IgD-negative memory B cell (primary cell): ENCODE results near the gene ZDHHC14. TPM values are rescaled to one million over a fixed set of nuclear protein-coding genes. Genes with fewer than 3 reads are reported as not detected.

Source experiments
- H3K27ac Mint-ChIP-seq, 3 donors: one replicate each; pipeline ENCODE4 v1.8.0; 2020 to 2022; ENCODE audit warnings: mild to moderate bottlenecking in 3 of 3, mixed read lengths in 3 of 3, moderate library complexity in 1 of 3
- H3K27me3 Mint-ChIP-seq: one replicate; pipeline ENCODE4 v1.8.0; 2021; ENCODE audit warnings: mixed read lengths
- H3K36me3 Mint-ChIP-seq: one replicate; pipeline ENCODE4 v1.8.0; 2020; ENCODE audit warnings: mild to moderate bottlenecking, mixed read lengths
- H3K4me1 Mint-ChIP-seq, 3 donors: one replicate each; pipeline ENCODE4 v1.8.0; 2020 to 2022; ENCODE audit warnings: mixed read lengths in 3 of 3, mild to moderate bottlenecking in 1 of 3
- H3K4me3 Mint-ChIP-seq, 4 donors: one replicate each; pipeline ENCODE4 v1.8.0; 2020 to 2022; ENCODE audit warnings: mild to moderate bottlenecking in 4 of 4, mixed read lengths in 4 of 4, moderate library complexity in 3 of 4
- H3K9me3 Mint-ChIP-seq, 3 donors: one replicate each; pipeline ENCODE4 v1.8.0; 2020 to 2021; ENCODE audit warnings: mixed read lengths in 3 of 3, mild to moderate bottlenecking in 1 of 3
- polyA plus RNA-seq: library from polyadenylated mRNA; unstranded; fragments of 300-500 nt; fragmentation: Illumina TruSeq; gene quantifications from one replicate; pipeline ENCODE4 v1.2.3, GENCODE V29; 2021

The ZDHHC14 gene
- polyA plus RNA-seq, 1 donor from 2014 or later: 13.5 TPM

GRCh38 chr6:157503018-157503747 is 122.2 kb downstream of the ZDHHC14 start:
- peaks cover 27 to 32% (median 32%) of the 10 kb centered on the region in 3 donors for H3K4me1 Mint-ChIP-seq
- H3K4me3 Mint-ChIP-seq: no peak overlapping the region
- peaks cover 9 to 14% (median 12%) of the 10 kb centered on the region in 3 donors for H3K9me3 Mint-ChIP-seq
- peaks cover 12% of the 10 kb centered on the region for H3K36me3 Mint-ChIP-seq
- peak overlapping the region in 2 of 3 donors; percentile 39 to 73 for H3K27ac Mint-ChIP-seq
- H3K27me3 Mint-ChIP-seq: no peaks in the 10 kb centered on the region

DNA sequence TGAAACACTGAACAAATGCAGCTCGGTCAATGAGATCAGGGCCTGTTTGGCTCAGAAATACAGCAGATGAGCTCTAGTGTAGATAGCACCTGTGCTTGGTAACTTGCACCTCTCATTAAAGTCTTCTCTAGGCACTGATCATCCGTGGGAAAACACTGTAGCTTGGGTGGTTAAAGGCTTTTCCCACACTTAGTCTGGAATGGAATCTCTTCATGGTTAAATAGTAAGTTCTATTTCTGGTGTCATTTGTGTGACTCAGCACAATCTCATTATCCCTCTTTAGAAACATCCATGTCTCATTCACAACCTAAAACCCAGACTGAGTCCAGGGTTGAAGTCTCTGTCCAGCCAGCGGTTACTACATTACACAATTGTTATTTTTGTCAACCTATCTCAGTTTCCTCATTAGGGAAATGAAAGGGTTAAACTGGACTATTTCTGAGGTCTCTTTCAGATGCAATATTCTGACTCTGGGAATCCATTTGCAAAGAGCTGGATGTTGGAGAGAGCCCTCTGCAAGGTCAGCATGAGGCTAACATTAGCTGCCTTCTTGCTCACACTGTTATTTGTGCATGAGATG is 125.0 kb downstream of the ZDHHC14 start:
- peaks cover 13% of the 10 kb centered on the region for H3K36me3 Mint-ChIP-seq
- H3K9me3 Mint-ChIP-seq: peaks cover 9 to 14% (median 9%) of the 10 kb centered on the region in 3 donors
- H3K4me3 Mint-ChIP-seq: no peak overlapping the region
- peaks cover 25 to 42% (median 35%) of the 10 kb centered on the region in 3 donors for H3K4me1 Mint-ChIP-seq
- H3K27me3 Mint-ChIP-seq: no peaks in the 10 kb centered on the region
- no peak overlapping the region for H3K27ac Mint-ChIP-seq

GRCh38 chr6:157510323-157511188 is 129.6 kb downstream of the ZDHHC14 start:
- peak overlapping the region; percentile 63 to 92 (median 82) for H3K4me3 Mint-ChIP-seq
- H3K36me3 Mint-ChIP-seq: peaks cover 15% of the 10 kb centered on the region
- H3K27ac Mint-ChIP-seq: peak overlapping the region in 2 of 3 donors; percentile 54 to 92
- H3K9me3 Mint-ChIP-seq: peaks cover 5 to 11% (median 8%) of the 10 kb centered on the region in 3 donors
- H3K4me1 Mint-ChIP-seq: peaks cover 20 to 42% (median 29%) of the 10 kb centered on the region in 3 donors
- H3K27me3 Mint-ChIP-seq: no peaks in the 10 kb centered on the region

DNA sequence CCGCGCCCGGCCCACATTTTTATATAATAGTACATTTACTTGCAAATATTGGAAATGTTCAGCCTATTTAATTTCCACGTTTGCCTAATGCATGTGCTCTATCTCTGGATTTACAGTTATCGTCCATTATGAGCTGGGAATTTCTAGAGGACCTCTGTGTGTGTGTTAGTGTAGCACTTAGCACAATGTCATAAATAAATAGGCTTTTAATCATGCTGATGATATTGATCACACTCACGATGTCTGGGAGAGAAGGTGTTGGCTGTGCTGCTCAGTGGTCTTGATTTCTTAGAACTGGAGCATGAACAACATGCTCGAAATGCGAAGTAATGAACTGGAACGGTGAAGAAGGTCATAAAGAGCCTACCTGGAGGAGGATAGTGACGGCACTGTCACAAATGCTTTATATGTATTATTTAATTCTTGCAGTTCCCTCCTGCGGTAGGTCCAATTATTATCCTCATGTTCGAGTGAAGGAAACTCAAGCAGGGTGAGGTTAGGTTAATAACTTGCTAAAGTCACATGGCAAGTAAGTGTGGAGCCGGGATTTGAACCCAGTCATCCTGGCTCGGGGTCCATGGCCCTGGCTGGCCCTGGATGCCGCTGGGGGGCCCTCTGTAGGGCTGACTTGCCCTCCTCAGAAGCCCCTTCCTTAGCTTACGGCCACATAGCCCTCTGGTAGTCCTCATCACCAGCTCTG is 130.8 kb downstream of the ZDHHC14 start:
- Mint-ChIP-seq H3K27ac (no peak overlapping the region), H3K9me3 (peaks cover 0 to 4% (median 0%) of the 10 kb centered on the region in 3 donors), H3K36me3 (peaks cover 13% of the 10 kb centered on the region), H3K4me3 (peak overlapping the region in 1 of 4 donors; percentile 29), H3K27me3 (no peaks in the 10 kb centered on the region), H3K4me1 (peaks cover 20 to 42% (median 28%) of the 10 kb centered on the region in 3 donors)

- peaks cover 20 to 42% (median 26%) of the 10 kb centered on the region in 3 donors for H3K4me1 Mint-ChIP-seq
- no peaks in the 10 kb centered on the region for H3K27me3 Mint-ChIP-seq
- H3K9me3 Mint-ChIP-seq: peaks cover 0 to 4% (median 0%) of the 10 kb centered on the region in 3 donors
- H3K36me3 Mint-ChIP-seq: peaks cover 13% of the 10 kb centered on the region
- no peak overlapping the region for H3K4me3 Mint-ChIP-seq
- peak overlapping the region in 1 of 3 donors; percentile 82 for H3K27ac Mint-ChIP-seq
Observed at GRCh38 chr6:157512382-157512682, 131.3 kb downstream of the ZDHHC14 start.

DNA sequence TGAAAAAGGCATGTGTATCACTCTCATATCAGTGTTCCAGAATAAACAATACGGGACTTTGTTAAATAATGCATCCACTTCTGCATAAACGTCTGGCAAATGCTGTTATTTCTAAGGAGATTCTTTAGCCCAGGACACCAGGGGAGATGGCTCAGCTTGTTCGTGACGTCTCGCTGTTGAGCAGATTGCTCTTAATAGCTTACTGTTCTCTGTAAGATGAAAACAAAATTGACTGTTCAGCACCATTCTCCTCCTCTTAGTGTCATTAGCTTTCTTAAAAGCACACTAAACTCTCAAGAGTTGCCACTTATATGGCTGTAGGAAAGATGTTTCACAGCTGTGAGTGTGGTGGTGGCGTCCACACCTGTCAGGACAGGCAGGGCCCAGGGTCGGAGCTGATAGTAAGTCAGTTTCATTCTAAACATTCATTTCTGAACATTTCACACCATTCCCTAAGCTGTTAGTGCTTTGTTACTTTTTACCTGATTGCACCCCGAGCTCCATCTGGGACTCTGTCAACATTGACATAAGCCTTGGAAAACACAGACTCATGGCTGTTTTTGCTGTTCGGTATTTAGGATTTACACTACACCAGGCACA is 132.1 kb downstream of the ZDHHC14 start:
- Mint-ChIP-seq H3K36me3 (peaks cover 11% of the 10 kb centered on the region), H3K4me3 (no peak overlapping the region), H3K4me1 (peaks cover 19 to 35% (median 26%) of the 10 kb centered on the region in 3 donors), H3K9me3 (peaks cover 0 to 2% (median 0%) of the 10 kb centered on the region in 3 donors), H3K27ac (no peak overlapping the region), H3K27me3 (no peaks in the 10 kb centered on the region)

- Mint-ChIP-seq H3K4me3 (no peak overlapping the region), H3K9me3 (peaks cover 0 to 2% (median 0%) of the 10 kb centered on the region in 3 donors), H3K36me3 (peaks cover 10% of the 10 kb centered on the region), H3K4me1 (peaks cover 19 to 30% (median 22%) of the 10 kb centered on the region in 3 donors), H3K27me3 (no peaks in the 10 kb centered on the region), H3K27ac (peak overlapping the region in 2 of 3 donors; percentile 10 to 21)
Observed at GRCh38 chr6:157513619-157514485, 132.9 kb downstream of the ZDHHC14 start.

DNA sequence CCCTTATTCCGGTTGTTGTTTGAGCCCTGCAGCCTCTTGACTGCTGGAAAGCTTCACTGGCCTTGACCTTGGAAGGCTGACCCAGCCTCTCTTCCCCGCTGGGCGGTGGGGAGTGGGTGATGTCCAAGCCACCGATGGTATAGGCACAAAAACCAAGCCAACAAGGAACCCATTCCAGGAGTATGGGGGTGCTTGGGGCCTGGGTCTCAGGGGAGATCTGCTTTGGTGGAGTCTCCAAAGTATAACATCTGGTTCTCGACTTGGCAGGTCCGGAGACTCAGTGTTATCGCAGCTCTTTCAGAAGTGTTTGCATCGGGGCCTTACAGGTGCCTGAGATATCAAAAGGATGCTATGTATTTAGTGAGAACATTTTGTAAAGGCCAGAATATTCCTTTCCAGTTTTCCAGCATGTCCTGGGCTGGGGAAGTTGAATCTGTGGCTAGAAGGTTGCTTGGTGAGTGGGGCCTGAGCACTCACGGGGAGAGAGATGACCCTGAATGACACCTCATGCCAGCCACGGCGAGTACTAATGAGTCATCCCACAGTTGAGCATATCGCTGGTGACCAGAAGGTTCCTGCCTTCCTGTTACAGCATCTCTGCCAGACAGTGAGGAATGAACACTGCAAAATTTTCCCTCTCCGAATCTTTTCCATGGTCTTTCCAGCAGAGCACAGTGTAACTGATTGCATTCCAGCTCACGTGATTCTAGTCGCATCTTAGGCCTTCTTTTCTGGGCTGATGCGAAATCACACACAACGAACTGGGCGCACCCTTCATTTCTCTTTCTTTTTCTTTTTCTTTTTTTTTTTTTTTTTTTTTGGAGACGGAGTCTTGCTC is 133.9 kb downstream of the ZDHHC14 start:
- H3K9me3 Mint-ChIP-seq: no peaks in the 10 kb centered on the region
- peak overlapping the region in 2 of 3 donors; percentile 83 to 87 for H3K27ac Mint-ChIP-seq
- peaks cover 10% of the 10 kb centered on the region for H3K36me3 Mint-ChIP-seq
- H3K27me3 Mint-ChIP-seq: no peaks in the 10 kb centered on the region
- H3K4me1 Mint-ChIP-seq: peaks cover 15 to 26% (median 17%) of the 10 kb centered on the region in 3 donors
- peak overlapping the region in 1 of 4 donors; percentile 28 for H3K4me3 Mint-ChIP-seq

DNA sequence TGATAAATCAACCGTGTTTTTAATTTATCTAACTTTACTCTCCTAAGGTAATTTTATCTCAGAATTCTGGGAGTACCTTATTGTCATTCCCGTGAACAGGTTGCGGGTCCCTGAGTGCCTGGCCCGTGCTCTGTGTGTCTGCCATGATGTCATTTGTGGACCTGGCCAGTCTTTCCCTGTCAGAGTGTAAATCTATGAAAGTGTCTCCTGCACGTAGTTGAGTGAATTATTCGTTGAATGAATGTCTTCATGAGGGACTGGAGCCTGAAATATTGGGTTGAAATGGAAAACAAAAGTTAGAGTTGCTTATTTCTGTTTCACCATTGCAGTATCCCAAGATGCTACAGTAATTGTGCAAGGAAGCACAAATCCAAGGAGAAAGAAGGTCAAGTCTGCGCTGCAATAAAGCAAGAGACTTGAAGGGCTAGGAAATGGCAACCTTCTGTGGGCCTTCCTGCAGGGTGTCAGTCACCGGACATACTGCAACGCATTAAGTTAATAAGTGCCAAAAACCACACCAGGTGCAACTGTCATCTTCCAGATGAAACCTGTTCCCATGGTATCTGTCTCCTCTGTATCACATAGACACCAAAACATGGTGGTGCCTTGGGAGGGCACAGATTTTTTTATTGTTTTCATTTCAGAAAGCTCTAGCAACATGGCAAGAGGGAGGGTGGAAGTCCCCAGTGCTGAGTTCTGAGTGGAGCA is 135.5 kb downstream of the ZDHHC14 start:
- H3K27me3 Mint-ChIP-seq: no peaks in the 10 kb centered on the region
- H3K4me3 Mint-ChIP-seq: no peak overlapping the region
- peaks cover 14 to 16% (median 15%) of the 10 kb centered on the region in 3 donors for H3K4me1 Mint-ChIP-seq
- no peak overlapping the region for H3K27ac Mint-ChIP-seq
- peaks cover 10% of the 10 kb centered on the region for H3K36me3 Mint-ChIP-seq
- no peaks in the 10 kb centered on the region for H3K9me3 Mint-ChIP-seq

- no peaks in the 10 kb centered on the region for H3K27me3 Mint-ChIP-seq
- H3K27ac Mint-ChIP-seq: peak overlapping the region in 1 of 3 donors; percentile 47
- H3K9me3 Mint-ChIP-seq: no peaks in the 10 kb centered on the region
- H3K4me1 Mint-ChIP-seq: peaks cover 9 to 19% (median 14%) of the 10 kb centered on the region in 3 donors
- H3K4me3 Mint-ChIP-seq: no peak overlapping the region
- H3K36me3 Mint-ChIP-seq: peaks cover 10% of the 10 kb centered on the region
Observed at GRCh38 chr6:157517601-157518359, 136.8 kb downstream of the ZDHHC14 start.

DNA sequence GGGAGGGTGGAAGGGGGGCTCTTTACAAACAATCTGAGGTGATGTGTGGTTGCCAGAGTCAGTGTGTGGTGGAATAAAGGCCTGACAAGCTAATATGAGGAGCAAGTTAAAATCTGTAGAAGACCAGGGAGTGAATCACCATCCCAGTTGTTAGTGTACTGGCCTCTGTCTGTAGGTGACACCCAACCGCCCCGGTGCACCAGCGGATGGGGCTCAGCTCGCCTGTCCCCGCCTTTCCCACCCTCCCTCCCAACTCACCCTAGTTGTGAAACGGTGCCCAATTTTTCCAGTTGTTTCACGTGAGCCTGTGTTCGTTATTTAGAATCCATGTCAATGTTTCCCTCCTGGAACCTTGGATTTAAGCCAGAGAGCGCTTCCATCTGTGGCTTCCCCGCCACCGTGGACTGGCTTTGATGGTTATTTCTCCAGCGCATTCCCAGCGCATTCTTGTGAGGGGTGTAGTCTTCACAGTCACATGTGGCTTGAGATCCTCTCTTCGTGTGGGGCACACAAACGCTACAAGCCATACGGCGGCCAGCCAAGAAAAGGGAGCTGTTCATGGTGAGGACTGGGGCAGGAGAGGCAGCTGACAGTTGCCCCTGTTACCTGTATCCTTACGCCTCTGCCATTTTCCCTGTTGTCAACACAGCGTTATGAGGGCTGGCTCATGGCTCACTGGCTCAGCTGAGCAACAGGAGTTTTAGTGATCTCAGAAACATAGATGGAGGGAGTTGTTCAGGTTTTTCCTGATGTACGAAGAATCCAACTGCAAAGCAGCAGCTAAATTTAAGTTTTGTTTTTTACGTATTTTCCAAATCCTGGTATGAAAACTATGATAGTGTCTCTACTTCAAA is 137.6 kb downstream of the ZDHHC14 start:
- Mint-ChIP-seq H3K36me3 (peaks cover 14% of the 10 kb centered on the region), H3K4me3 (no peak overlapping the region), H3K27me3 (no peaks in the 10 kb centered on the region), H3K9me3 (no peaks in the 10 kb centered on the region), H3K27ac (peak overlapping the region in 1 of 3 donors; percentile 47), H3K4me1 (peaks cover 10 to 23% (median 14%) of the 10 kb centered on the region in 3 donors)
